GM21619 (cell line): ENCODE results near the gene RNF144B.
A peak's percentile ranks its signal among the peaks of the same experiment; 100 is the strongest.

Experiments used
- ATAC-seq: cut with Tn5 transposase; IDR thresholded peaks from one replicate; pipeline ENCODE4 v1.9.1; 2021; ENCODE audit not compliant: unreplicated experiment

Gene RNF144B

DNA sequence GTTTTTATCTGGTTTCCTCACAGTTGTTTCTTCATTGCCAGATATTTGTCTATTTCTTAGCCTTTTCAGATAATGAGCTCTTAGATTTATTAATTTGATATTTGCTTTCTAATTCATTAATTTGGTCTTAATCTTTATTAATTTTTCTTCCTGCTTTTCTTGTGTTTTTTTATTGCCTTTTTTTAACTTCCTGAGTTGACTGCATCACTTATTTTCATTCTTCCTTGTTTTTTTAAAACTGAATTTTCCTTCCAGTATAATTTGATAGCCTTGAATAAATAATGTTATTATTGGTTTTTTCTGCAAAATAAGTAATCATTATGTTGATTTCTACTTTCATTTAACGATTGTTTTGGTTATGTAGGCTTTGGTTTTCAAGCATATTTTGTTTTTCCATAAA, 91.5 kb downstream of the RNF144B start:
- no peak for ATAC-seq

DNA sequence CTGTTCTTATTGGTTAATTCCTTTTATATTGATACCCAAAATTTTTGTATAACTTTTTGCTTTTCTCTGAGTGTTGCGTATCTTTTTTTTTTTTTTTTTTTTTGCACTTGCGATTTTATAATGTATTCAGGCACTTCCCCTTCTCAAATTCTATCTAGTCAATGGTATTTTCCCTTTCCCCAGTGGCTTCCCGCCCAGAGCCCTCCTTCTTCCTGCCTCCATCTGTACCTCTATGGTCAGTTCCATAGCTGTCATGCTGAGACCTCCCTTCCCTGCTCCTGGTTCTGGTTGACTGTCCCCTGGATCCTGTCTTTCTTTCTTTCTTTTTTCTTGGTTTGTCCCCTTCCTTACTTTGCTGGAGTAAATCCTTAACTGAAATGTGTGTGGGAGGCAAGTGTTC, 94.7 kb downstream of the RNF144B start:
- no peak for ATAC-seq

DNA sequence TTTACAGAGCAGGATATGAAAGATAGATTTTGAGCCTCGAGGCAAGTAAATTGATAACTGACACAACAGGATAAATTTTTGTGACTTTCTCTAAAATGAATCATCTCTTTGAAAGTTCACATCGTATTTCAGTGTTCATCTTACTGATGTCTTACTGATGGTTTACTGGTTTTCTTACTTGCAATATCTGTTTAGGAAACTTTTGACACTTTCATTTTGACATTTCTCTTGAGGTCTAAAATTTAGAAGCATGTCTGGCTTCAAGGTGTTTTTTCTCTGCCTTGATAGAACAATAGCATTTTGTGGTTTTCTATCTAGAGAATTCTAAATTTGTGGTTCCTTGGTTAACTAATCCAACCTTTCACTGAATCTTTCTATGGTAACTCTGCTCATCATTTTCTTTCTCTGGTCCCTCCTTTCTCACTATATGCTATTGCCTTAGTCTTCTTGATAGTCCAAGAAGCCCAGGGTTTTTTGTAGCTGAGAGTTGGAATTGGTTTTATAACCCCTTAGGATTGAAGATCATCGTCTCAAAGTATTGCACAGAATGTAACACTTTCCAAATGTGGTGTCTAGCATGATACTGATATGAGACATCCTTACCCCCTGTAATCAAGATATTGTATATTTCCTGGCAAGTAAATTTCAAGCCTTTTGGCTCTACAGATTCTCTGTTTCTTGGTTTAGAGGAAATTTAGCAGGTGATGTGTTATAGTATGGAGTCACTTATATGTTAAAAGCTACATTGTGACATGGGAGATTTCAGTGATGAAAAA, 98.7 kb downstream of the RNF144B start:
- ATAC-seq = peak; percentile 72

DNA sequence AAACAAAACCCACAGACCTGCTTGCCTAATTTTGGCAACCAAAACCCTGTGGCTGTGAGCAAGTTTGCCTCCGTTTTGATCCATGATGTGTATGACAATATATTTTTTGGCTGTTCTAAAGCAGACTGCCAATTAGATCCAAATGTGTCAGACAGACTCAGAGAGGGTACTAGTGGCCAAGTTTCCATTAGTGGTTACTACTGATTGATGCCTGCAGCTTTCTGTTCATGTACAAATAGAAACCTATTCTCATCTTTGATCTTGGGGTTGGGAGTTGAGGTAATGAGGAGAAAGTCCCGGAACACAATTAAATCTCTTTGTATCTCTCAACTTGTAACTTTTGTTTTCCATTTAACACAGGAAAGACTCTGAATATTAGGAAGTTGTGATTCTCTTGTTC, 100.9 kb downstream of the RNF144B start:
- no peak for ATAC-seq

DNA sequence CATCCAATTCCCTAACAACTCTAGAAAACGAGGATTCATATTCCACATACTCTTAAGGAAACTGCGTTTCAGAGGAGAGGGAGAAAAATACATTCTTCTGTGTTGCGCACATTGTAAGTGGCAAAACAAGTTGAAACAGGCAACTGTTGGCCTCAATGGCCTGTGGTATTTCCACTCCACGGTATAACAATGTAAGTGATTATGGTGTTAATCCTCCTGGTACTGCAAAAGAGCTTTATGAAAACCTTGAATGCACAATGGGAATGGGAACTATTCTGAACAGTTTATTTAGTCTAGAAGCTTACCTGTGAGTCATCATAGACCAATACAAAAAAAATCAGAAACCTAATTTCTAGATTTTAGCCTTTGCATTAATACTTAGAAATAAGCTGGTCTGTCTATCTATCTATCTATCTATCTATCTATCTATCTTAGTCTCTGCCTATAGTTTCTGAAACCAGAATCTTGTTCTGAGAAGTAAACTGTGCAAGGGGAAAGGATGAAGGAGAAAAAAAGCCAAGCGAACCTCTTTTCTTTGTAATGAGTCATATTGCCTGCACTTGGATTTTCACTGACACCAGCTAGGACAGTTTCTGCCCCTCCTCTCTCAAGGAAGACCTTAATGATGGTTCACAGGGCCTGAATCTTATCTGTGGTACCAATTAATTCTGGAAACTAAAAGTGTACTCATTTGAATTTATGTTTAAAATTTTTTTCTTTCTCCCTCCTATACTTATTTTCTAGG, 101.5 kb downstream of the RNF144B start:
- ATAC-seq = no peak

DNA sequence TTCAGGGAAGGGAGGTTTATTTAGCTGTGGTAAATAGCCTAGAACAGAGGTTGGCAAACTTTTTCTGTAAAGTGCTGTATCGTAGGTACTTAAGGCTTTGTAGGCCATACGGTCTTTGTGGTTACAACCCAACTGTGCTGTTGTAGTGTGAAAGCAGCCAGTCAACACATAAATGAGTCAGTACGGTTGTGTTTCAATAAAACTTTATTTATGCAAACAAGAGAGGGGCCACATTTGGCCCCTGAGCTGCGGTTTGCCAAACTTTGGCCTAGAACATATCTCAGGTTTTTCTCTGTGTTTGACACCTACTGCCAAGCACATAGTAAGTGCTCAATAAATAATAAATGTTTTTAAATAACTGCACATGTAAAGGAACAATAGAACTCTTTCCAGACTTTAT, 102.2 kb downstream of the RNF144B start:
- no peak for ATAC-seq

DNA sequence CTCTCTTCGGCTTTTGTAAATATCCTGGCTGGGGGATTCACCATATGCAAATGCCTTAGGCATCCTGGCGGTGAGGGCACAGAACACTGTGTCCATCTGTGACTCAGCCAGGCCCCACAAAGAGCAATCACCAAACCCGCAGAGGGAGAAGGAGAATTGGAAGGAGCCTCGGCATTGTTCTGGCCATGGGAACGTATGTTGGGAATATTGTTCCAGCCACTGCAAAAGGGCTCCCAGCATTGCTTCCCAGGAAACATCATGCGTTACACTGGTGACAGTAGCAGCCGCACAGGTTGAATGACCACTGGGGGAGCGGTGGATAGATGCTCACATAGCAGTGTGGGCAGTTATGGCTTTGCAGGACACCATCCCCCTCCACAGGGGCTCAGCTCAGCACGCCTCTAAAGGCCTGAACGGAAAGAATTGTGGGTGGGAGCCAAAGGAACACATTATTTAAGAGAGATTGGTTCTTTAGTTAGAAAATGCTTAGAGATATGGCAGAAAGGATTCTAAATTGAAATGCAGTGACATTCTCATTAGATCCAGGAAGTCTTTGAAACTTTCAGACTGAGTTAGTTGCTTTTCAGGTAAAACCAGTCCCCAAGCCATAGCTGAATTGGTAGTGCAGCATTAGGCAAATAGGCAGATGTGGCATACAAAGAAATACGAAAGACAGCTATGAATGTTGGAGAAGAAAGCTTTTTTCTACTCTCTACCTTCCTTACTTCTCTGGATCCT, 104.3 kb downstream of the RNF144B start:
- no peak for ATAC-seq

DNA sequence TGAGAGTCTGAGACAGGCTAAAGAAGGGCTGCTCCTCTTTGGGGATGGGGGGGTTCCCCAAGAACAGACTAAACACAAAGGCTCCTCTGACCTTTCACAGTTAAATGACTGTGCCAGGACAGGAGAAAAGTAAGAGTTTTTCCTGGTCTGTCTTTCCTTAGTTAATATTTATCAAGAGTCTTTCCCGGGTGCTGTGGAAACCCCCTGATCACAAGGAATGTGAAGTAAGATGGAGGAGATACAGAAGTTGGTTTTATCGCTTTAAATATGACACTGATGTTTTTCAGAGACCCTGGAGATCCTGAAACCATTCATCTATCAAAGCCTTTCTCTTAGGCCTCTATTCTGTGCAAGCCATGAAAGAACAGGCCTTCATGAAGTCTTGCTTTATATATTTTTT, 105.8 kb downstream of the RNF144B start:
- ATAC-seq = no peak

DNA sequence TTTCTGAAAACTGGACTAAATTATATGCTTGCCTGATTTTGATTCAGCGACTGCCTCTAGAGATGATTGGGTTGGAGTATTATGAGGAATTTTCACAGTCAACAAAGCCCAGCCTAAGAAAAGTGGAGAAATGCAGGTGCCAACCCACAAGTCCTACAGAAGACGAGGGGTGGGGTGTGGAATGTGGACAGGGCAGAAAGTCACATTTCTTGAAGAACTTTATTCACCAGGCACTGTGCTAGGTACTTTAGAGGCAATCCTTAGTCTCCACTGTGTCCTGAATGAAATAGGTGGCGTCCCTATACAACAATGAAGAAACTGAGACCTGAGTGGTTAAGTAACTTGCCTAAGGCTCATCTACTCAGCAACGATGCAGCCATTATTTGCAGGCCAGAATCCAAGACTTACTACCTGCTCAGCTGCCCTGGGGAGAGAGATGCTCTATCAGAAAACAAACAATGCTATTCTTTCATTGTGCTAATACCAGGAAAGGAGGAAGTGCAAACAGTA, 106.3 kb downstream of the RNF144B start:
- no peak for ATAC-seq

DNA sequence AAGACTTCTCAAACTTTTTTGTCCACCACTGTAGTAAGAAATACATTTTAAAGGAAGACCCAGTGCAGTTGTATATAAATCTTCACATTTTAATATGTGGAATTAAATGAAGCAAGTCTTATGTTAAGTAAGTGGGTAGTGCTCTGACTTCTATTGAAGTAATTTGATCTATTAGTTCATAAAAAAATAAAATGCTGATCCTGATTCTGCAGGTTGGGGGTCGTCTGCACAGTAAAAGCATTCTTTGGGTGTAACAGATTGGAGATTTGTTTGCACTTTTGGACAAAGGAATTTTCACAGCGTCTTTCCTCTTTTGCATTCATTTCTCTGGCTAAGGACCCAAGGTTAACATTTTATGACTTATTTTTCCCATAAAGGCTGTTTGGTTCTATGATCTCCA, 106.8 kb downstream of the RNF144B start:
- no peak for ATAC-seq

DNA sequence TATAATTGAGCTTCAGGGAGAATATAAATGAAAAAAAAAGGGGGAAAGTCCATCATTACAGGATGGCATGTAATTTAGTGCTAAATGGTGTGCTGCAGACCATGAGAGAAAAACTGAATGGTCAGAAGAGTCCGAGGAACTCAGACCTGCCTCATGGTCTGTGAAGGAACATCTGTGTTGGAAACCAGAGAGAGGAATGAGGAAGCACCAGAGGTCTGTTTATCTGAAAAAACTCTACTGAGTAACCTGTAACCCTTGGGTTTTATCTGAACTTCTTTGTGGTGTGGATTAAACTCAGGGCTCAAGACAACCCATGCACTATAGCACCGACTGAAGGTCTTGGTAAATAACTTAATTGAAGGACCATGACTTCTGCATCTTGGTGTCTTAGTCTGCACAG, 108.1 kb downstream of the RNF144B start:
- ATAC-seq = no peak

DNA sequence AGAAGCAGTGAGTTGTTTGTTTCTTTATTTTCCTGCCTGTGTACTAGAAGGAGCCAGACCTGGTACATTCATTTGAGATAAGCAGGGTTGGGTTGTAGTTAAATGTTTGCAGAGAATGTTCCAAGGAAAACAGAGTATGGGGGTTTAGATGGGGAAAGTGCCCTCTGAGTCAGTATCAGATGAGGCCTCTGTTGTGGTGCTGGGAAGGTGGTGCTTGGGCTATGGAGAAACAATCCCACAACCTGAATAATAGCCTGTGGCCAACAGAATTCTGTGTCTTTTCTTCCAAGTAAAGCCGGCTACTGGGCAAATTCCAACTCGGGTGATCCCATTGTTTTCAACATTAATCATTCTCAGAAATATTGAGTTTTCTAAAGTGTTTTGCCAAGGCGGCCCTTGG, 109.3 kb downstream of the RNF144B start:
- no peak for ATAC-seq

DNA sequence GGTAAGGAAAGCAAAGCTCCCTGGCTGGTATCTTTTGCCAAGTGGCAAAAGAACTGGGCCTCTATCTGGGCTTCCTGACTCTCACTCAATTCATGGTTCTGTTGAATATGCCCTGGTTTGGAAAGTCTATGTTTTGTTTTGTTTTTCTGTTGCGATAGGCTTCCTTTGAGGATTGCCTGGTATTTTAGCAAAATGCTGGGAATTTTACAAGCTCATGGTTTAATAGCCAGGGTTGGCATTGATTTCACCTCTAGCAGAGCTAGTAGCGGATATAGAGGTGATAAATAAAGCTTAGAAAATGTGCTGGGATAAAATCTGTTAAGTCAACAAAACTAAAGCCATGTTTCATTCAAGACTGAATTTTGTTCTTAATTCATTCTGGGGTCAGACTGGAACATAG, 109.9 kb downstream of the RNF144B start:
- no peak for ATAC-seq

DNA sequence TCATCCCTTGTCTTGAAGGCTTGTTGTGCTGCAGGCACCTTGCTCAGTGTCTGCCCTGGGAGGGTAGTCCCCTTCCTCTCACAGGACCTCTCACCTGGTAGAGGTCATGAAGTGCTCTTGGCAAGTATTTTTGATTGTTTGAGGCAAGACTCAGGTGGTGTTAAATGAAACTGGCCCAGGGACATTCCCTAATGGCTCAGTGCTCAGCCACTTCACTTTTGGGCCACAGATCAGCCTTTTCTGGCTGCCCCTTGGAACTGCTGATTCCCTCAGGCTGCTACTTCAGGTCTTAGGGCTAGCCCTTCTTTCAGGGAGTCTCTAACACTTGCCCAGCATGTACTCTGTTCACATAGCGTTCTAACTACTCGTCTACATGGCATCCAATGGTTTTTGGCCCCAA, 111.3 kb downstream of the RNF144B start:
- ATAC-seq = no peak

DNA sequence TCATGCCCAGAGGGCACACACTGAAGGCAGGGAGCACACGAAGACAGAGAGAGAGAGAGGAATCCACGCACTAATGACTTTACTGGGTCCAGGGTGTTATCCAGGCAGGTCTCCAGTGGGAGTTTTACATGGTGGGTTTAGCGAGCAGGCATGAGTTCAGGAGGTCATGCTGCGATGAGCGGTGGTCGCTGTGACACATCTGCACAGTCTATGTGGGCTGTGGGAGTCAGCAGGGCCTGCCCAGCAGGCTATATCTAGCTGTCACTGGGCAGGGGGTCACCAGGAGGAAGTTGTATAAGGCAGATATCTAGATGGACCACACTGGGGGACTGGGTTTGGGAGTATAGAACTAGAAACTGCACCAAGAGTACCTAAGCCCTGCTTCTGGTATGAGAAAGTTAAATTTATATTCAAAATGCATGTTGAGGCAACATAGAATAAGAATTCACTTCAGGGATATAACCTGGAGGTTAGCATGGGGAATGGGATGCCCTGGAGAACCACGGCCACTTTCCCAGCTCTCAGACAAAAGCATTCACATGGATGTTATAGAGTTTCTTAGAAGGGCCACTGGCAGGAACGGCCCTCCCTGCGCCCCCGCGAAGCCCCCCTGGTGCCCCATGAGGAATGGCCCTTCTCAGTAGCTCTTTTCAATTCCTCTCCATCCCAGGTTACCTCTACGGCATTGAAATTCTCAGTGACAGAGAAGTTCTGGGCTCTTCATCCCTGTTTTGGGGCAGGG, 113.9 kb downstream of the RNF144B start:
- ATAC-seq = no peak

DNA sequence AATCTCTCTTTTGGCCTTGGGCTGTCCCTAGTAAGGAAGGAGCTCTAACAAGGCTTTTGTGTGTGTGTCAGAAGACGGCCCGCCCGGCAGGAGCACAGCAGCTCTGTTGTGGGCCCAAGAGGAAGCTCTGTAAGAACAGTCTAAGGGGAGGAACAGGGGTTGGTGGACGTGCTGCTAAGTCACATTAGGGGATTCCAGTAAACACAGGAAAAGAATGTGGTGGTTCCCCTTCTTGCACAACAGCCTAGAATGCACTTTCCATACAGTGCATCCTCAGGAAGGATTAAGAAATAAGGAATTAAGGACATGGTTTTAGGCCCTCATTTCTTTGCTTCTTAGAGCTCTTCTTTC, 114.5 kb downstream of the RNF144B start:
- no peak for ATAC-seq

DNA sequence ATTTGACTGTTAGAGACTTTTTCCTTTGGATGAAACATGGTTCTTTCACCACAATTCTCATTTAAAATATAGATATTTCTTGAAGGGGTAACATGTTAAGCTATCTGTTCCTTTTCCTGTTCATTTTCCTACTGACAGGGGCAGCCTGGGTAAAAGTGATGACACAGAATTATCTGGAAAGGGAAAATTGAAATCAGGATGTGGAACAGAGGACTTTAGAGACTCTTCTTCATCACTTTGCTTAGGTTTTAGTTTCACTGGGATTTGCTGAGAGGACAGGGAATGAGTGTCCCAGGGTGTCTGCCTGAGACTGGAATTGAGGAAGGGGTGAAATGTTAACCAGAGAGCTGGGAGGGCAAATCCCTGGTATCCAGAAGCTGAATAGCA, 116.0 kb downstream of the RNF144B start:
- ATAC-seq = no peak

DNA sequence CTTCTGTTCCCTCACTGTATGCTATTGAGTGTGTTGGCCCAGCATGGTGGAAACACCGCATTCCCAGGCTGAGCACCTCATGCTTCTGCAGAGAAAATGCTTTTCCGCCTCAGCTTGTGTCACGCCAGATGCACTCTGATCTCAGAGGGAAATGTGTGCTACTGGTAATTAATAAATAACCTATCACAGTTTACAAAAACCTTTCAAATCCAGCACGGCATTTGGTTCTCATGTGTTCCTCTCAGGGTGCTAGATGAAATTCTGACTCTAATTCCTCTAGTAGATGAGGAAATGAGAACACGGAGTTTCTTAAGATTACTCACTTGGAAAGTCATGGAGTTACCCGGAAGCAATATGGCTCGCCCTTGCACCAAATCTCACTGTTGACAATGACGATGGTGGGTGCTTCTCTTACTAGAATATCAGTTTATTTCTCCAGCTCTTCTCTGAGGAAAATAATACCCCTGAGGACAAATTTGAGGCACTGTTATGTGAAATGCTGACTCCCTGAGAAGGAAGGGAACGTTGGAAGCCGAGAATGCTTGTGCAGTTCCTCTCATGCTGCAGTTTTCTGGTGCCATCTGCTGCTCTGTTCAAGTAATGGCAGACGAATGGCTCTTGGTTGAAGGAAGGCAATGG, 116.6 kb downstream of the RNF144B start:
- peak; percentile 81 for ATAC-seq

DNA sequence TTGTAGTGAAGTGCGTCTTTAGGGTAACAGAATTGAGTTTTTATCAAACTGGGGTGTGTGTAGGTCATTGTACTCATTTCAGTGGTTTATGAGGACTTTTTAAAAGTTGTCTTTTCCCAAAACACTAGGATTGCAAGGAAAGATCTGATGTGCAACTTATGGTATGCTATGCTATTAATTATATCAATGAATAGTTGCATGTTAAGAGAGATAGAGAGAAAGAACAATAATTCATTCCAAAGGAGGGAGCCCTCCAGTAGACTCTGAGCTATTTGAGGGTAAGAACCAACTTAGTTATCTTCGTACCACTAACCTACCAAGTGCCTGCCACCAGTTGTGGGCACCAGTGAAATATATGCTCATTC, 117.1 kb downstream of the RNF144B start:
- ATAC-seq = no peak

DNA sequence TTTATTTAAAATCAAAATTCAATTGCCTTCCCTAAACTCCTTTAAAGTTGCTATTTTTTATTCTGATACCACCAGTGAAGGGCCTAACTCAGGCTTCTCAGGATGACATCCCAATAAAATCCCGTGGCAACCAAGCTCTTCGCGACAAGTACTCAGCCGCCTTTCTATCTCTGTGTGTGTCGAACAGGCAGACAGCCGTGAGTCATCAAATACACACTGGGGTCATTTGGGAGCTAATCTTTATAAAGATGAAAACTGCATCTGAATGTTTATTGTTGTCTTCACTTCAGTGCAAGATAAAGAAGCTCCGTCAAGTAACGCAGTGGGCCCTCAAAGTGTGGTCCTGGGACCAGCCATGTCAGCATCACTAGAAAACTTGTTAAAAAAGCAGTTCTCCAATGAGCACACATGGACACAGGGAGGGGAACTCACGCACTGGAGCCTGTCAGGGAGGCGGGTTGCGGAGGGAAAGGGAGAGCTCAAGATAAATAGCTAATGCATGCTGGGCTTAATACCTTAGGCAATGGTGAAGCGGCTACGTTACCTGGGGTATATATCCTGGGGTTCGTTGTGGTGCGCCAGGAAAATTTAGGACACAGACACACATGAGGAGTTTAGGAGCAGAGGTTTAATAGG, 119.3 kb downstream of the RNF144B start:
- no peak for ATAC-seq
